IMR-90 (cell line): ENCODE data around the gene EPN1. TPM values are rescaled to one million over a fixed set of nuclear protein-coding genes. Genes with fewer than 3 reads are reported as not detected.

Experiments used
- ATAC-seq: fragments of 200-7000 bp; cut with Tn5 transposase; 2 replicates; pipeline ENCODE4 v1.9.1; 2020; ENCODE audit warnings: low read depth, mild to moderate bottlenecking, moderate library complexity
- BruUV-seq: library from RNA; stranded (reverse); fragments of 400-500 nt; replicated peaks from 2 replicates; lab custom pipeline; 2021; lab: Mats Ljungman, UMichigan
- CTCF ChIA-PET: fragments of 300-600 bp; formaldehyde crosslinking; extraction: SDS; loops from one replicate; lab custom pipeline; 2021; ENCODE audit warnings: antibody characterized with exemption; lab: Yijun Ruan, JAX
- POLR2A ChIA-PET: fragments of 300-600 bp; sonication (Branson Sonifier 250); formaldehyde crosslinking; loops from one replicate; lab custom pipeline; 2022; ENCODE audit warnings: antibody characterized with exemption; ENCODE audit not compliant: unreplicated experiment; lab: Charles Lee
- DNase-seq: peaks from one replicate; pipeline ENCODE4 v3.0.0; 2013
- H2AFZ ChIP-seq: replicated peaks from 2 replicates; pipeline ENCODE3; 2013; ENCODE audit warnings: low read length, mild to moderate bottlenecking; ENCODE audit not compliant: poor library complexity
- H2AK5ac ChIP-seq: 2 replicates; pipeline ENCODE4 v1.6.1; 2013; ENCODE audit warnings: low read depth, low read length, inconsistent platforms
- H2AK9ac ChIP-seq: replicated peaks from 2 replicates; pipeline ENCODE3; 2013; ENCODE audit warnings: mild to moderate bottlenecking, low read depth, low read length, moderate library complexity; ENCODE audit not compliant: poor library complexity
- H2BK120ac ChIP-seq: 2 replicates; pipeline ENCODE4 v1.6.1; 2013; ENCODE audit warnings: low read depth, low read length, inconsistent platforms
- H2BK15ac ChIP-seq: 3 replicates; pipeline ENCODE4 v1.6.1; 2013; ENCODE audit warnings: low read depth, low read length, inconsistent platforms
- H2BK20ac ChIP-seq: 2 replicates; pipeline ENCODE4 v1.6.1; 2013; ENCODE audit warnings: low read depth, mild to moderate bottlenecking, inconsistent platforms, low read length, moderate library complexity
- H2BK5ac ChIP-seq: 2 replicates; pipeline ENCODE4 v1.6.1; 2013; ENCODE audit warnings: mild to moderate bottlenecking, low read depth, low read length, inconsistent platforms; ENCODE audit not compliant: poor library complexity, severe bottlenecking
- H3K14ac ChIP-seq: replicated peaks from 2 replicates; pipeline ENCODE4 v1.6.1; 2013; ENCODE audit warnings: low read depth, low read length, inconsistent platforms
- H3K18ac ChIP-seq: 2 replicates; pipeline ENCODE4 v1.6.1; 2013; ENCODE audit warnings: low read depth, low read length, control low read depth
- H3K23ac ChIP-seq: 2 replicates; pipeline ENCODE4 v1.6.1; 2013; ENCODE audit warnings: low read depth, low read length, inconsistent platforms
- H3K27ac ChIP-seq: 2 replicates; pipeline ENCODE4 v1.5.1; 2013; ENCODE audit warnings: mild to moderate bottlenecking, control low read depth, low read length; ENCODE audit not compliant: insufficient read depth
- H3K27me3 ChIP-seq: 2 replicates; pipeline ENCODE4 v1.6.1; 2013; ENCODE audit warnings: low read length; ENCODE audit not compliant: control insufficient read depth, insufficient read depth
- H3K36me3 ChIP-seq: 2 replicates; pipeline ENCODE4 v1.6.1; 2013; ENCODE audit warnings: low read length, mixed read lengths; ENCODE audit not compliant: control insufficient read depth, insufficient read depth
- H3K4ac ChIP-seq: 2 replicates; pipeline ENCODE4 v1.6.1; 2013; ENCODE audit warnings: low read depth, low read length, inconsistent platforms
- H3K4me1 ChIP-seq: 2 replicates; pipeline ENCODE4 v1.6.1; 2013; ENCODE audit warnings: low read length, mixed read lengths; ENCODE audit not compliant: control insufficient read depth, insufficient read depth
- H3K4me2 ChIP-seq: 2 replicates; pipeline ENCODE4 v1.6.1; 2013; ENCODE audit warnings: low read depth, mild to moderate bottlenecking, control low read depth, low read length, moderate library complexity
- H3K4me3 ChIP-seq: 2 replicates; pipeline ENCODE4 v1.5.1; 2013; ENCODE audit warnings: low read depth, mild to moderate bottlenecking, control low read depth, low read length, moderate library complexity; ENCODE audit not compliant: insufficient read depth
- H3K56ac ChIP-seq: 2 replicates; pipeline ENCODE4 v1.6.1; 2013; ENCODE audit warnings: low read length, inconsistent platforms; ENCODE audit not compliant: insufficient read depth; ENCODE audit errors: extremely low read depth
- H3K79me1 ChIP-seq, 2 experiments: 2 replicates each; pipeline ENCODE4 v1.6.1; 2013; ENCODE audit warnings: low read length in 2 of 2, inconsistent platforms in 1 of 2, low read depth in 1 of 2
- H3K9ac ChIP-seq: 2 replicates; pipeline ENCODE4 v1.6.1; 2013; ENCODE audit warnings: low read depth, low read length, control low read depth
- H3K9me1 ChIP-seq: 2 replicates; pipeline ENCODE4 v1.6.1; 2013; ENCODE audit warnings: low read length, inconsistent platforms; ENCODE audit not compliant: insufficient read depth
- H3K9me3 ChIP-seq: 2 replicates; pipeline ENCODE4 v1.6.1; 2013; ENCODE audit warnings: low read length; ENCODE audit not compliant: control insufficient read depth, insufficient read depth
- H4K20me1 ChIP-seq: 2 replicates; pipeline ENCODE4 v1.6.1; 2013; ENCODE audit warnings: low read length, inconsistent platforms; ENCODE audit not compliant: insufficient read depth
- H4K5ac ChIP-seq: 2 replicates; pipeline ENCODE4 v1.6.1; 2013; ENCODE audit warnings: mild to moderate bottlenecking, low read depth, low read length, control low read depth
- H4K8ac ChIP-seq, 2 experiments: 2 replicates each; pipeline ENCODE4 v1.6.1; 2013; ENCODE audit warnings: low read depth in 2 of 2, low read length in 2 of 2, control low read depth in 1 of 2, inconsistent platforms in 1 of 2
- H4K91ac ChIP-seq: 2 replicates; pipeline ENCODE4 v1.6.1; 2013; ENCODE audit warnings: low read depth, low read length, inconsistent platforms; ENCODE audit not compliant: insufficient read depth
- SMC3 ChIP-seq: fragments of 150-350 bp; IDR thresholded peaks from 2 replicates; pipeline ENCODE4 v1.6.1; 2016; ENCODE audit warnings: low read depth, mild to moderate bottlenecking, antibody characterized with exemption, low read length, moderate library complexity
- WGBS, 2 experiments: methylation state at CpG; one replicate each; pipeline versions ENCODE4 v1.1.5 to v1.1.7; 2013; ENCODE audit warnings: missing lambda C conversion rate in 2 of 2; ENCODE audit not compliant: insufficient read length in 1 of 2; ENCODE audit errors: extremely low coverage in 2 of 2; 5-methylcytosine and 5-hydroxymethylcytosine counted together
- dilution Hi-C: fragments of 300-500 bp; cut with HindIII; formaldehyde crosslinking; loops from one replicate; pipeline ENCODE4 v1.14.3; 2018; ENCODE audit warnings: low sequenced_read_pairs; ENCODE audit not compliant: unreplicated experiment
- in situ Hi-C: fragments of 300-500 bp; cut with MboI; formaldehyde crosslinking; loops from 3 replicates; pipeline ENCODE4 v1.14.3; 2019; ENCODE audit warnings: low sequenced_read_pairs, inconsistent platforms, mixed read lengths
- intact Hi-C: fragments of 100-400 bp; cut with micrococcal nuclease; formaldehyde crosslinking; loops from 2 replicates; pipeline ENCODE4 v1.10.0; 2022
- polyA plus RNA-seq, 3 experiments: library from polyadenylated mRNA; depleted of rRNA; stranded (reverse); fragments of >200 nt; gene quantifications; 2 replicates each; pipeline ENCODE4 v1.2.3, GENCODE V29; 2012; ENCODE audit warnings: low replicate concordance in 1 of 3
- total RNA-seq: library from RNA; depleted of rRNA; stranded (reverse); fragments of >200 nt; gene quantifications from 2 replicates; pipeline ENCODE4 v1.2.3, GENCODE V29; 2012

EPN1 gene
- total and polyA plus RNA-seq, 2 of the 4 experiments (the other 2 are of a cell fraction) = 19.0 to 122 TPM

DNA sequence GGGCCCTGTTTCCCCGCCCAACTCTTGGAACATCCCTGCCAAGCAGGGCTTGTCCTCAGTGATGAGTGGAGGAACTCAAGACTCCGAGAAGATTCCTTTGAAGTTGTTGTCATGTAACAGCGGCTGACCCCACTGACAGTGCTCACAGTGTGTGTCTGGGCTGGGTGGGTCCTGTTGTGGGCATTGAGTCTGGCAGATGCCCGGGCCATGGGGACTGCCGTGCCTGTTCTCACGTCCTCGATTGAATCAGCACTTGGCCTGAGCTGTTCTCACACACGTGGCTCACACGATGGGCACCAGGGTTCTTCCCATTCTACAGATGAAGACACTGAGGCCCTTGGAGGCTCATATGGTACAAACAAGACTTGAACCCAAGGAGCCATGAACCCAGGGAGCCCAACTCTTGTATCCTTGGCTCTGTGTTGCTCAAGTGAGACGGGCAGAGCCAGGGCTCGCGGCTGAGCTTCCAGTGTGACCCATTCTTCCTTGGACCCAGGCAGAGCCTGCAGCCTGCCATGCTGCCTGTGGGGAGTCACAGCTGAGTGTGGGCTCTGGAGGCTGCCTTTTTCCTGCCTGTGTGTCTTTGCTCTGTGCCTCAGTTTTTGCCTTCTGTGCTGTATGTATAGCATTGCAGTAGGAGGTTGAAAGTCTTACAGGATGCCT is 8.6 kb upstream of the EPN1 start:
- BruUV-seq = no TSS peak
- no peak overlapping the region for H3K14ac ChIP-seq
- H3K27ac ChIP-seq = no peak overlapping the region

More for the DNA sequence above, 8.6 kb upstream of the EPN1 start:
- no peak overlapping the region for H2BK20ac ChIP-seq
- H2BK15ac ChIP-seq = no peak overlapping the region
- dilution Hi-C loops = no loop called here
- ATAC-seq = no peak
- in situ Hi-C loops = loop anchor here (25.0 kb wide), 2 partner anchors 1204 to 1529 kb away; partner anchors contain the start of genes CDC42EP5, CNOT3 and LENG9
- CTCF ChIA-PET = interaction anchor here (0.6 kb wide), 1 partner anchor 13 kb away, joined by 4 read pairs; no protein-coding TSS in a partner anchor
- H3K4me3 ChIP-seq = no peak overlapping the region
- no peak for TF ChIP-seq SMC3
- peaks cover 29 to 70% of the 10 kb centered on the region in 2 experiments for H3K79me1 ChIP-seq
- H3K9me1 ChIP-seq = no peaks in the 10 kb centered on the region
- DNase-seq = no peak
- H3K4me2 ChIP-seq = no peak overlapping the region
- H2AFZ ChIP-seq = no peak overlapping the region
- no peak overlapping the region for H2BK5ac ChIP-seq
- no peak overlapping the region for H3K56ac ChIP-seq
- H2AK9ac ChIP-seq = no peak overlapping the region
- H4K20me1 ChIP-seq = peaks cover 90% of the 10 kb centered on the region
- H3K9ac ChIP-seq = no peak overlapping the region
- H3K36me3 ChIP-seq = peaks cover 83% of the 10 kb centered on the region
- H4K8ac ChIP-seq = no peak overlapping the region
- H4K91ac ChIP-seq = no peak overlapping the region
- no peaks in the 10 kb centered on the region for H3K4me1 ChIP-seq
- no peak overlapping the region for H4K5ac ChIP-seq
- WGBS, 2 experiments = 93% methylated on average over 6 of the region's 12 CpGs; no CpG with 5 or more reads in 1 of the 2 experiments
- no peak overlapping the region for H3K18ac ChIP-seq
- POLR2A ChIA-PET = no interaction called here
- H3K4ac ChIP-seq = no peak overlapping the region
- H3K9me3 ChIP-seq = no peaks in the 10 kb centered on the region
- H3K27me3 ChIP-seq = no peaks in the 10 kb centered on the region
- no peak overlapping the region for H2AK5ac ChIP-seq
- no peak overlapping the region for H3K23ac ChIP-seq
- H2BK120ac ChIP-seq = no peak overlapping the region
- intact Hi-C loops = no loop called here
